Activated T-cell treated with anti-CD3 and anti-CD28 coated beads, Interleukin-2, amount 50 U/mL, for 24 hours (primary cell): ENCODE data around the gene ZNF14.
A peak's percentile ranks its signal among the peaks of the same experiment; 100 is the strongest.
"Not testable (repeated sequence)": the region's sequence is repeated elsewhere in the genome, so short reads cannot be mapped to it uniquely, and the experiment has no call there.

Source experiments
- DNase-seq: peaks from one replicate; pipeline ENCODE4 v3.0.0-alpha.2; 2020
- H3K27ac Mint-ChIP-seq: 2 replicates; pipeline ENCODE4 v1.8.0; 2020; ENCODE audit warnings: mild to moderate bottlenecking, mixed read lengths
- H3K27me3 Mint-ChIP-seq: 2 replicates; pipeline ENCODE4 v1.8.0; 2020; ENCODE audit warnings: mixed read lengths
- H3K36me3 Mint-ChIP-seq: 2 replicates; pipeline ENCODE4 v1.8.0; 2020; ENCODE audit warnings: low read depth, mixed read lengths
- H3K4me1 Mint-ChIP-seq: 2 replicates; pipeline ENCODE4 v1.8.0; 2020; ENCODE audit warnings: low read depth, mixed read lengths
- H3K4me3 Mint-ChIP-seq: 2 replicates; pipeline ENCODE4 v1.8.0; 2020; ENCODE audit warnings: mild to moderate bottlenecking, moderate library complexity, mixed read lengths
- H3K9me3 Mint-ChIP-seq: 2 replicates; pipeline ENCODE4 v1.8.0; 2020; ENCODE audit warnings: mixed read lengths

The ZNF14 gene

DNA sequence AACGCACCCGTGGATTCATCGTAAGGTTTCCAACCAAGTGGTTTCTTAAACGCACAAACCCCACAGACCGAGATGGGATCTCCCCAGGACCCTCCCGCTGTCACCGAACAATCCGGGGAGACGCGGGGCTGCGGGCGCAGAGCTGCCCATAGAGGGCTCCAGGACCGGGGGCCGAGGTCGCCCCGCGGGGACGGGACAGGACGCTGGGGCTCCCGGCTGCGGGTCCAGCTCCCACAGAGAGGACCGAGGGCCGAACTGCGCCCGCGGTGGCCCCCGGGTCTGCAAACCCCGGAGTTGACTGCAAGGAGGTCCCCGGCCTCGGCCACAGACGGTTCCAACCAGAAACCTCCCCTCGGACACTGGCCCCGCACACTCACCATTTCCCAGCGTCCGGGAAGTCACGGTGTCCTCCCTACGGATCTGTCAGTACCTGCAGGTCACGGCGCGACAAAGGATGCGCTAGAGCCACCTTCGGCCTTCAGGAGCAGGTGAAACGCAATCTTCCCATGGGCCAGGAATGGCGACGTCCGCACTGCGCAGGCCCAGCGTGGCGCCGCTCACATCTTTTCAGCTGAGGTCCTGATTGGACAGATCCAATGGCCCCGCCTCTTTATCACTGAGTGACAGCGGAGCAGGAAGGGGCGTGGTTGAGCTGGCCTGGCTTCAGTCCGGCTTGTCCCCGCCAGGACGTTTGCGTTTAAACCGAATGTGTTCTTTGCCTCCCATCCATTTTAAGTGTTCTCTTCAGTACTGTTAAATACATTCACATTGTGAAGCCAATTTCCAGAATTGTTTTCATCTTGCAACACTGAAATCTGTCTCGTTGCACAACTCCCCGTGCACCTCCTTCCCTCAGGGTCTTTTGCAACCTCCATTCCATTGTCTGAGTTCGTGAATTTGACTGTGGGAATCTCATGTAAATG, at the start of gene ZNF14:
Gene ZNF14, minus strand, starts transcription at position 534 of the 923 bp plus-strand sequence. Its CDS starts 154 bp downstream, at position 380.
- Mint-ChIP-seq H3K36me3 (peaks cover 53% of the 10 kb centered on the region), H3K4me3 (peak within 1 kb of the TSS; percentile 98), H3K27me3 (no peaks in the 10 kb centered on the region), H3K4me1 (peaks cover 30% of the 10 kb centered on the region), H3K9me3 (peaks cover 15% of the 10 kb centered on the region), H3K27ac (peak within 1 kb of the TSS; percentile 92)
- peak; percentile 91 for DNase-seq

DNA sequence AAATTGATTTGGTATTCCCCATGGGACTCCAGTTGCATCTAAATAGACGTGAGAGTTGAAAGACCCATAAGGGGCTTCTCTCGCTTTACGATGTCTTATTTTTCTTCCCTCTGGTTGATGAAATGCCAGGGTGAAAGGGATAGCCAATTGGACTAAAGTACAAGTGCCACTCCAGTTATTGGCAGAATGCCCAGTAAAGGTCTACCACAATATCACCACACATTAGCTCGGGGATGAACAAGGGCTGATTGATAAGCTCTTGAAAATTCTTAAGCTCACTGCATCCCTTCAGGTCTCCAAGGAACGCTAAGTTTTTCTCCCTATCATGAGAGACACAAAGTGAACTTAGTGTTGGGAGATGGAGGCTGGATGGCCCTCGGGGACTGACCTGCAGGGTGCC, 48.9 kb upstream of the ZNF14 start:
- H3K4me3 Mint-ChIP-seq, DNase-seq: not testable (repeated sequence)

DNA sequence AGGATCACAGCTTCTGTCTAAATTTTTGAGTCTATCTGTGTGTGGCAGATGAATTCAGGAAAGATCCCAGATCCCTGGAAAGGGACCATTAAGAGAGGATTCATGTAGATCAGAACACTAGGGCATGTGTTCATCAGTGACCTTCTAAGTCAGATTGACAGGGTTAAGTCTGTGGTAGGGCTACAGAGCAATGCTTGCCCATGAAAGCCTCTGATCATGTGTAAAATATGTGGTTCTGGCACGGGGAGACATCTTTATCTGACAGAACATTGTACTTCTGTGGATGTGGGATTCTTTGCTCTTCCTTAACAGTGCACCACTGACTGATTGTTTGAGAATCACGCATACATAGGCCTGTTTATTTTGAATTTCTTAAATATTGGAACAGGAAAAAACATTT, 45.8 kb upstream of the ZNF14 start:
- Mint-ChIP-seq H3K4me3 (peak overlapping the region; percentile 91), H3K27me3 (no peaks in the 10 kb centered on the region), H3K9me3 (peaks cover 24% of the 10 kb centered on the region), H3K4me1 (peaks cover 78% of the 10 kb centered on the region), H3K27ac (peak overlapping the region; percentile 91), H3K36me3 (peaks cover 78% of the 10 kb centered on the region)
- no peak for DNase-seq

More for the DNA sequence above, 48.9 kb upstream of the ZNF14 start:
- H3K27ac Mint-ChIP-seq, H3K27me3 Mint-ChIP-seq: not testable (repeated sequence)
- Mint-ChIP-seq H3K36me3 (peaks cover 98% of the 10 kb centered on the region), H3K4me1 (peaks cover 67% of the 10 kb centered on the region), H3K9me3 (peaks cover 27% of the 10 kb centered on the region)

DNA sequence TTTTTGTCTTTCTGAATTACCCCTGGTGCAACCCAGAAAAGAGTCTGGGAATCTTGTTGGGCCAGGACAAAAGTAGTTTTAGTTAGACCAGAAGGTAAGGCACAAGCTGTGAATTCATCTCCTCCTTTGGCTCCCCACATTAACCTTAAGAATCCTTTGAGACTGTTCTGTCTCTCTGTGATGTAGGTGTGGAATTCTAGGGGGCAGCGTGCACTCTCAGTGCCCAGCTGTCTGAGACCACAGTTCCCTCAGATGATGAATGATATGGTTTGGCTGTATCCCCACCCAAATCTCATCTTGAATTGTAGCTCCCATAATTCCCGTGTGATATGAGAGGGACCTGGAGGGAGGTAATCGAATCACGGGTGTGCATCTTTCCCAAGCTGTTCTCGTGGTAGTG, 44.8 kb upstream of the ZNF14 start:
- no peak for DNase-seq
- no peaks in the 10 kb centered on the region for H3K27me3 Mint-ChIP-seq
- H3K27ac Mint-ChIP-seq: peak overlapping the region; percentile 91
- peaks cover 22% of the 10 kb centered on the region for H3K9me3 Mint-ChIP-seq
- peak overlapping the region; percentile 91 for H3K4me3 Mint-ChIP-seq
- H3K4me1 Mint-ChIP-seq: peaks cover 73% of the 10 kb centered on the region
- peaks cover 70% of the 10 kb centered on the region for H3K36me3 Mint-ChIP-seq

DNA sequence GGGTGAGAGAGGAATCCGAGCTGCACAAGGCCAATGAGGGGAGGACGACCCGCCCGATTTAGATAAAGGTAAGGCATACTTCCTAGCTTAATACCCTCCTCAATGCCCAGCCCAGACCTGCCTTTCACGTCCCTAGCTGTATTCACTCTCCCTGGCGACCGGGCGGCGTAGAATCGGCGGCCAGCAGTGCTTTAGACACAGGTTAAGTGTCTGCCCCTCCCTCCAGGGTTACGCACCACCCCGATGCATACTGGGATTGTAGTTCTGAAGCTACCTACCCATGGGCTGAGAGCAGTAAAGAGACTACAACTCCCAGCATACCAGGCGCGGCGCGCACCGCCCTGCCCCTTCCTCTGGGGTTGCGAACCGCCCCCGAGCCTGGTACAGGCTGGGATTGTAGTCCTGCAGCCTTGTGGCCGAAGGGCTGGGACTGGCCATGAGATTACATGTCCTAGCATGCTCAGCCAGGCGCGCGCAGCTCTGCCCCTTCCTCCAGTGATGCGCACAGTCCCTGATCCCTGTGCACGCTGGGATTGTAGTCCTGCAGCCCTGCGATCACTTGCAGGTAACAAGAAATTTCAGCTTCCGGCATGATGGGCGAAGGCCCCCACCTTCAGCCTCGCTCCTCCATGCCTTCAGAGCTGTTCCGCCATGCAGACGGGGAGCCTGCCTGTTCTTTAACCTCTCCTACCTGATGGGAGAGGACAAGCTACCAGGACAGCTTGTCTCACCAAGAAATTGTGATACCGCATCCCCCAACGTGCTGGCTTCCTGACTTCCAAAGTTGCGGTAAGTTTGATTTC, 43.5 kb upstream of the ZNF14 start:
- Mint-ChIP-seq H3K4me3 (peak overlapping the region; percentile 91), H3K27me3 (no peaks in the 10 kb centered on the region), H3K36me3 (peaks cover 59% of the 10 kb centered on the region), H3K4me1 (peaks cover 64% of the 10 kb centered on the region), H3K9me3 (peaks cover 14% of the 10 kb centered on the region), H3K27ac (peak overlapping the region; percentile 91)
- DNase-seq: peak; percentile 94

DNA sequence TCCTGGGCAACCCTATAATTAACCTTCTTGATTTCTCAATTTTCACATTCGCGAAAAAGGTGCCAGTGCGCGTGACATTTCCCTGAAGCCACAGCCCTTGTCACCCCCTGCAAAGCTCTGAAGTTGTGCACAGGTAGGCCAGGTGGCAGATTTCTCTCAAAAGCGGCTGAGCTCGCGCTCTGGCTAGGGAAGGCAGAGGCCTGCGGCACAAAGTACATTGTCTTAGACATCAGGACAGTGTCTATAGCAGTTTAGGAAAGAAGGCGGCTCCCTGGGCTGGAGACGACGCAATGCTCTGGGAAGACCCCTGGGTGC, 42.9 kb upstream of the ZNF14 start:
- H3K27ac Mint-ChIP-seq: peak overlapping the region; percentile 91
- peak overlapping the region; percentile 91 for H3K4me3 Mint-ChIP-seq
- DNase-seq: no peak
- H3K36me3 Mint-ChIP-seq: peaks cover 54% of the 10 kb centered on the region
- peaks cover 14% of the 10 kb centered on the region for H3K9me3 Mint-ChIP-seq
- H3K27me3 Mint-ChIP-seq: no peaks in the 10 kb centered on the region
- peaks cover 61% of the 10 kb centered on the region for H3K4me1 Mint-ChIP-seq

DNA sequence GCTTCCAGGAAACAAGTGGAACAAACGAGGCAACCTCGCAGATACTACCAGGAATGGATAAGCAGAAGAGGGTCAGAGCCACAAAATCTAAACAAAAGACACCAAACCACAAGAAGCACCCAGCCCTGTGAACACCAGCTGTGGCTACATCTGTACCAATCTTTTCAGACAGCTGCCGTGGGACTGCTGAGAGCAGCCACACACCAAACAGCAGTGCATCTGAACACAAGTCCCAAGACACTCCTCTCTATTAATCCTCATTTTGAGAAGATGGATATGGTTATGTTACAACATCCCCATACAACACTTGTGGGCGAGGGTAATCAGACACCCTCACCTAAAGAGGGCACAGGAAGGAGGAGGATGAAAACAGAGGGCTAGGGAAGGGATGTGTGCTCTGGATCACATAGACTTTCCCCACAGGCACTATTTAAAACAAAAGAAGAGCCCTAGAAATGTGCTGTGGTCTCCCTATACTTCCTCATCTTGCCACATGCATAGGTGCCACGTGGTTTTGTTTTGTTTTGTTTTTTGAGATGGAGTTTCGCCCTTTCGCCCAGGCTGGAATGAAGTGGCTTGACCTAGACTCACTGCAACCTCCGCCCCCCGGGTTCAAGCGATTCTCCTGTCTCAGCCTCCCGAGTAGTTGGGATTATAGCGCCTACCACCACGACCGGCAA, 41.6 kb upstream of the ZNF14 start:
- H3K9me3 Mint-ChIP-seq: peaks cover 11% of the 10 kb centered on the region
- no peaks in the 10 kb centered on the region for H3K27me3 Mint-ChIP-seq
- peaks cover 40% of the 10 kb centered on the region for H3K36me3 Mint-ChIP-seq
- H3K4me1 Mint-ChIP-seq: peaks cover 53% of the 10 kb centered on the region
- H3K4me3 Mint-ChIP-seq: no peak overlapping the region
- no peak for DNase-seq
- H3K27ac Mint-ChIP-seq: no peak overlapping the region

DNA sequence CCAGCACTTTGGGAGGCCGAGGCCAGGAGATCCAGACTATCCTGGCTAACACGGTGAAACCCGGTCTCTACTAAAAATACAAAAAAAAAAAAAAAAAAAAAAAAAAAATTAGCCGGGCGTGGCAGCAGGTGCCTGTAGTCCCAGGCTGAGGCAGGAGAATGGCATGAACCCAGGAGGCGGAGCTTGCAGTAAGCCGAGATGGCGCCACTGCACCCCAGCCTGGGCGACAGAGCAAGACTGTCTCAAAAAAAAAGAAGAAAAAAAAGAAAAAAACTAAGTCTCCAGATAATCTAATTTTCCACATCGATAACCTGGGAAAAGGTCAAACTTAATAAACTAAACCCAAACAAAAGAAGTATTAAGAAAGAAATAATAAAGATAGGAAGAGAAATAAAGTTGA, 39.1 kb upstream of the ZNF14 start:
- H3K4me3 Mint-ChIP-seq, DNase-seq, H3K27ac Mint-ChIP-seq, H3K27me3 Mint-ChIP-seq, H3K9me3 Mint-ChIP-seq: not testable (repeated sequence)
- Mint-ChIP-seq H3K4me1 (peaks cover 28% of the 10 kb centered on the region), H3K36me3 (peaks cover 15% of the 10 kb centered on the region)

DNA sequence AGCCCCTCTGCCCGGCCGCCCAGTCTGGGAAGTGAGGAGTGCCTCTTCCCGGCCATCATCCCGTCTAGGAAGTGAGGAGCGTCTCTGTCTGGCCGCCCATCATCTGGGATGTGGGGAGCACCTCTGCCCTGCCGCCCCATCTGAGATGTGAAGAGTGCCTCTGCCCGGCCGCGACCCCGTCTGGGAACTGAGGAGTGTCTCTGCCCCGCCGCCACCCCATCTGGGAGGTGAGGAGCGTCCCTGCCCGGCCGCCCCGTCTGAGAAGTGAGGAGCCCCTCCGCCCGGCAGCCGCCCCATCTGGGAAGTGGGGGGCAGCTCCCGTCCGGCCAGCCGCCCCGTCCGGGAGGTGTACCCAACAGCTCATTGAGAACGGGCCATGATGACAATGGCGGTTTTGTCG, 37.1 kb upstream of the ZNF14 start:
- H3K27me3 Mint-ChIP-seq, DNase-seq, H3K4me3 Mint-ChIP-seq, H3K9me3 Mint-ChIP-seq, H3K27ac Mint-ChIP-seq, H3K36me3 Mint-ChIP-seq: not testable (repeated sequence)
- peaks cover 12% of the 10 kb centered on the region for H3K4me1 Mint-ChIP-seq

DNA sequence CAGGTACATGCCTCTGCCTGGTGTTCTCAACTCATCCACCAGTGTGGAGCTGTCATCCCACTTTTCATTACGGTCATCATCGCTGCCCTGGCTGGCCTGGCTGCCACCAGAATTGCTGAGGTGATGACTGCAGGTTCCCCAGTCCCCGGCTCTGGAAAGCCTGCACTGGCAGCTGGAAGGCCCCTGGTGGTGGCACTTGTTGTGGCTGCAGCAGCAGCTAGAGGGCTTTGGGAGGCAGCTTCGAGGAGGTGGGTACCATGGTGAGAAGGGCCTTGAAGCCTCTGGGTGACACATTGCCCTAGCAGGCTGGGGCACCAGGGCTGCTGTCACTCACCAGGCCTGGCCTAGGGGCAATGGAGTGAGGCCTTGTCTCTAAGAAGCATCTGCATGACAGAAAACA, 25.3 kb upstream of the ZNF14 start:
- Mint-ChIP-seq H3K9me3 (peaks cover 2% of the 10 kb centered on the region), H3K4me1 (no peaks in the 10 kb centered on the region), H3K36me3 (peaks cover 6% of the 10 kb centered on the region), H3K4me3 (no peak overlapping the region), H3K27ac (no peak overlapping the region), H3K27me3 (no peaks in the 10 kb centered on the region)
- DNase-seq: no peak

DNA sequence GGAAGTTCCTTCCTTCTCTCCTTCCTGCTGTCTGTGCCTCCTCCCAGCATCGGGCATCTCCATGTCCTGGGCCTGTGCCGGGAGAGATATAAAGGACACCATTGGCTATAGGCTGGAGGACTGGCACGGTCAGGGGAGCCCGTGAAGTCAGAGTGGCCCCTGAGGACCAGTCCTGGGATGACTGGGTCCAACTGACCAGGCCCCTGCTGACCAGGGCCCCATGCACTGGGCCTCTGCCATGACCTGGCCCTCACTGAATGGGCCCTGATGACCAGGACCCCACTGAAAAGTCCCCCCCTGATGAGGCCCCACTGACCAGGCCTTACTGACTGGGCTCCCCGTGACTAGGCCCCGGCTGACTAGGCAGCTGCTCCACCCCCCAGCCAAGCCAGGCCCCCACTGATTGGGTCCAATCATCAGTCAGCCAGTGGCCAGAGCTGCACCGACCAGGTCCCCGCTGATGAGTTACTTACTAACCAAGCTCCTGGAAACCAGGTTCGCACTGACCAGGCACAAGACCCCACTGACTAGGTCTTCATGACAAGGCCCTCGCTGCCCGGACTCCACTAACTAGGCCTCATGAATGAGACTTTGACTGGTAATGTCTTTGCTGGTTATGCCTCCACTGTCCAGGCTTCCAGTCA, 20.0 kb upstream of the ZNF14 start:
- peaks cover 2% of the 10 kb centered on the region for H3K9me3 Mint-ChIP-seq
- no peak overlapping the region for H3K4me3 Mint-ChIP-seq
- no peaks in the 10 kb centered on the region for H3K27me3 Mint-ChIP-seq
- no peak overlapping the region for H3K27ac Mint-ChIP-seq
- no peak for DNase-seq
- H3K36me3 Mint-ChIP-seq: no peaks in the 10 kb centered on the region
- no peaks in the 10 kb centered on the region for H3K4me1 Mint-ChIP-seq

DNA sequence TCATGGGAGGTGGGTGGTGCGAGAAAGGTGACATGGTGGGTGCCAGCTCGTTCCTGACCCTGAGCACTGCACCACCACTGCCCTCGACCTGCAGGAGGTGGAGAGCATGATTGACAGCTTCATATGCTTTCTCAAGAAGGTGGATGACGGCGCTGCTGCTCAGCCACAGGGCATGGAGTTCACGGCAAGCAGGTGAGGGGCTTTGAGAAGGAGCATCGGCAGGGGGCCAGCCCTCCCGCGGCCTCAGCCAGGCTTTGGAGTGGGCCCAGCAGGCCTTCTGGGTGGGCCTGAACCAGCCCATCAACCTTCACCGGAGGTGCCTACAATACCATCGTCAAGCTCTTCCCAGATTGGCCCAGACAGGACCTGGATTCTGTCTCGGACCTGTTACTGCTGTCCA, 18.9 kb upstream of the ZNF14 start:
- H3K27me3 Mint-ChIP-seq: no peaks in the 10 kb centered on the region
- H3K36me3 Mint-ChIP-seq: no peaks in the 10 kb centered on the region
- no peaks in the 10 kb centered on the region for H3K4me1 Mint-ChIP-seq
- no peak overlapping the region for H3K27ac Mint-ChIP-seq
- no peak overlapping the region for H3K4me3 Mint-ChIP-seq
- no peaks in the 10 kb centered on the region for H3K9me3 Mint-ChIP-seq
- DNase-seq: no peak

DNA sequence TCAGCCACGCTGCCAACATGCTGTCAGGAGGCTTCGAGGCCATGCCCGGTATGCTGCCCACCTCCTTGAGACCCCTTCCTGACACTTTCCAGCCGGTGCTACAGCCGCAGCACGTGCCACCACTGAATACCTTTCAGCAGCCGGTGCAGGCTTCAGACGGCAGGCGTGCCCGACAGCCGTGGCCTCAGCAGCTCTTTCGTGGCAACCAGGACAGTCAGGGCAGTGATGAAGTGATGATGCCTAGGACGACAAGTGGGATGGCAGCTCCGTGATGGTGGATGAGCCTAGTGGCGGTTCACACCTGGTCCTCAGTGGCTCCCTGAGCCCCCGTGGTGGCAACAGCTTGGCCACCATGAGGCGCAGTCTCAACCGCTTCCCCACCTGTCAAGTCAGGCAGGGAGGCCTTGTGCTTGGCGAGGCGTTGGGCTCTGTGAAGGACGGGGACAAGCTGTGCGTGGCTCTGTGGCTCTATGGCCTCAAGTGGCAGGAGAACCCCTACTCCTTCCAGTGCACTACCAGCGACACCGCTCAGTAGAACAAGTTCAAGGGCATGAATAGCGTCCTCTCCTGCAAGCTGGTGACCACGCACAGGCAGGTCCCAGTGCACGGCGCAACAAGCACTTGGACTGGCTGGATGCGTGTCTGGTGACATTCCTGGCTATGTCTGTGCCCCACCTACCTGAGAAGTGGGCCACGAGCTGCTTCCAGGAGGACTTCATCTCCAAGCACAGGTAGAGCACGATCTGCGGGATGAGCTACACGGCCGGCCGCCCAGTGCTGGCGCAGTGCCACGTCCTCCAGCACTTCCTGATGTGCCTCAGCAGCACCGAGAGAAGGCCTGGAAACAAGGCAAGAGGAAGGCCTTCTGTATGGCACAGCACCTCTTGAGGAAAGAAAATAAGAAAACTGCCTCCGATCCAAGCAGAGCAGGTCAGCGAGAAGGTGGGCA, 18.2 kb upstream of the ZNF14 start:
- no peak for DNase-seq

More for the DNA sequence above, 18.2 kb upstream of the ZNF14 start:
- Mint-ChIP-seq H3K4me1 (no peaks in the 10 kb centered on the region), H3K4me3 (no peak overlapping the region), H3K27me3 (no peaks in the 10 kb centered on the region), H3K27ac (no peak overlapping the region), H3K9me3 (no peaks in the 10 kb centered on the region), H3K36me3 (no peaks in the 10 kb centered on the region)
